PC-9 (cell line): ENCODE results near the gene PLEKHA6. TPM values are rescaled to one million over a fixed set of nuclear protein-coding genes. Genes with fewer than 3 reads are reported as not detected.

Experiments used
- BruUV-seq: library from RNA; stranded (reverse); fragments of 400-500 nt; replicated peaks from 2 replicates; lab custom pipeline; 2021; lab: Mats Ljungman, UMichigan
- CTCF ChIA-PET: fragments of 300-600 bp; sonication (Branson Sonifier 250); formaldehyde crosslinking; loops from one replicate; lab custom pipeline; 2022; ENCODE audit warnings: antibody characterized with exemption; lab: Charles Lee
- POLR2A ChIA-PET: fragments of 300-600 bp; sonication (Branson Sonifier 250); formaldehyde crosslinking; loops from one replicate; lab custom pipeline; 2022; ENCODE audit warnings: antibody characterized with exemption; ENCODE audit not compliant: unreplicated experiment; lab: Charles Lee
- DNase-seq, 2 experiments: peaks; one replicate each; pipeline versions ENCODE4 v3.0.0 to v3.0.0-alpha.2; 2015 to 2022; ENCODE audit warnings: mixed read lengths in 1 of 2
- H2AFZ ChIP-seq: fragments of 200-600 bp; sonication (generic); 2 replicates; pipeline ENCODE4 v1.8.1; 2017; ENCODE audit warnings: antibody characterized with exemption
- H3F3A ChIP-seq: fragments of 200-600 bp; sonication (generic); 2 replicates; pipeline ENCODE4 v1.8.1; 2017; ENCODE audit warnings: antibody characterized with exemption, mild to moderate bottlenecking, low read depth; ENCODE audit not compliant: insufficient read depth
- H3K27ac ChIP-seq: fragments of 200-600 bp; sonication (generic); 2 replicates; pipeline ENCODE4 v1.6.1; 2016; ENCODE audit warnings: mixed run types
- H3K27me3 ChIP-seq: fragments of 200-600 bp; sonication (generic); 2 replicates; pipeline ENCODE4 v1.6.1; 2016; ENCODE audit warnings: low read depth, mixed run types; ENCODE audit not compliant: insufficient read depth
- H3K36me3 ChIP-seq: fragments of 200-600 bp; sonication (generic); 2 replicates; pipeline ENCODE4 v1.6.1; 2016; ENCODE audit warnings: low read depth, mixed run types
- H3K4me1 ChIP-seq: fragments of 200-600 bp; sonication (generic); replicated peaks from 2 replicates; pipeline ENCODE4 v1.6.1; 2016; ENCODE audit warnings: mixed run types; ENCODE audit not compliant: insufficient read depth
- H3K4me2 ChIP-seq: fragments of 200-600 bp; sonication (generic); 2 replicates; pipeline ENCODE4 v1.6.1; 2017; ENCODE audit warnings: mixed run types
- H3K4me3 ChIP-seq: fragments of 200-600 bp; sonication (generic); 2 replicates; pipeline ENCODE4 v1.6.1; 2016; ENCODE audit warnings: mixed run types
- H3K79me2 ChIP-seq: fragments of 200-600 bp; sonication (generic); 2 replicates; pipeline ENCODE4 v1.6.1; 2017; ENCODE audit warnings: low read depth, mixed run types
- H3K9me2 ChIP-seq: fragments of 200-600 bp; sonication (generic); 2 replicates; pipeline ENCODE4 v1.8.1; 2017; ENCODE audit warnings: mild to moderate bottlenecking; ENCODE audit not compliant: insufficient read depth
- H3K9me3 ChIP-seq: fragments of 200-600 bp; sonication (generic); 2 replicates; pipeline ENCODE4 v1.8.1; 2016; ENCODE audit warnings: low read depth; ENCODE audit not compliant: insufficient read depth
- H4K20me1 ChIP-seq: fragments of 200-600 bp; sonication (generic); 2 replicates; pipeline ENCODE4 v1.8.1; 2017; ENCODE audit not compliant: insufficient read depth
- CTCF ChIP-seq: fragments of 200-600 bp; sonication (generic); conservative IDR thresholded peaks from 2 replicates; pipeline ENCODE4 v1.6.1; 2017; ENCODE audit warnings: mixed run types, antibody characterized with exemption, mild to moderate bottlenecking, moderate library complexity
- EZH2 ChIP-seq: fragments of 200-600 bp; sonication (generic); IDR thresholded peaks from 2 replicates; pipeline ENCODE4 v1.8.0; 2017; ENCODE audit warnings: antibody characterized with exemption, low read depth
- intact Hi-C: fragments of 100-400 bp; cut with micrococcal nuclease; formaldehyde crosslinking; loops from one replicate; pipeline ENCODE4 v1.10.0; 2022; ENCODE audit not compliant: unreplicated experiment
- total RNA-seq: library from RNA; stranded (reverse); gene quantifications from 2 replicates; pipeline ENCODE4 v1.2.3, GENCODE V29; 2021

The PLEKHA6 gene
- total RNA-seq, 1 experiment from 2014 or later: 52.0 TPM

DNA sequence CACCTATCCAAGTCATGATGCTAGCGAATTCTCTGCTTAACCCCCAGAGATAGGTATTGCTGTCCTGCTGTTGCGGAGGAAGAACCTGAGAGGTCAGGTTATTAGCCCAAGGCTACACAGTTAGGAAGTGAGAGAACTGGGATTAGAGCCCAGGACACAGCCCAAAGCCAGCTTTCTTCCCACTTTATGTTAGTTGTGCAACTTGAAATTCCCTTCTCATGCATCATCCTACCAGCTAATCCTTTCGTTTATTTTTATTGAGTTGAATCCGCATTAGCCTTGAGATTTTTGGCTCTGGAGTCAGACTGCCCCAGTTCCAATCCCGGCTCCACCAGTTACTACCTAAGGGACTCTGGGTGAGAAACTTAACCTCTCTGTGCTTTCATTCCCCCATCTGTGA is 65.4 kb downstream of the PLEKHA6 start:
- ChIA-PET CTCF (no interaction called here), POLR2A (no interaction called here)
- no TSS peak for BruUV-seq
- Histone ChIP-seq H3K27ac (peak overlapping the region; percentile 84), H3K4me1 (peaks cover 74% of the 10 kb centered on the region), H3K9me2 (no peaks in the 10 kb centered on the region), H3F3A (peaks cover 43% of the 10 kb centered on the region), H3K9me3 (no peaks in the 10 kb centered on the region), H4K20me1 (no peaks in the 10 kb centered on the region), H3K36me3 (peaks cover 4% of the 10 kb centered on the region; the same call in 1 of the 2 replicates), H2AFZ (no peak overlapping the region), H3K27me3 (no peaks in the 10 kb centered on the region), H3K4me3 (no peak overlapping the region), H3K4me2 (peak overlapping the region; percentile 74), H3K79me2 (peaks cover 74% of the 10 kb centered on the region)
- TF ChIP-seq EZH2: no peak
- no peak for TF ChIP-seq CTCF
- intact Hi-C loops: loop anchor here (2.0 kb wide), 1 partner anchor 68 kb away; no protein-coding TSS in a partner anchor
- DNase-seq: peak; percentile 49 to 93

DNA sequence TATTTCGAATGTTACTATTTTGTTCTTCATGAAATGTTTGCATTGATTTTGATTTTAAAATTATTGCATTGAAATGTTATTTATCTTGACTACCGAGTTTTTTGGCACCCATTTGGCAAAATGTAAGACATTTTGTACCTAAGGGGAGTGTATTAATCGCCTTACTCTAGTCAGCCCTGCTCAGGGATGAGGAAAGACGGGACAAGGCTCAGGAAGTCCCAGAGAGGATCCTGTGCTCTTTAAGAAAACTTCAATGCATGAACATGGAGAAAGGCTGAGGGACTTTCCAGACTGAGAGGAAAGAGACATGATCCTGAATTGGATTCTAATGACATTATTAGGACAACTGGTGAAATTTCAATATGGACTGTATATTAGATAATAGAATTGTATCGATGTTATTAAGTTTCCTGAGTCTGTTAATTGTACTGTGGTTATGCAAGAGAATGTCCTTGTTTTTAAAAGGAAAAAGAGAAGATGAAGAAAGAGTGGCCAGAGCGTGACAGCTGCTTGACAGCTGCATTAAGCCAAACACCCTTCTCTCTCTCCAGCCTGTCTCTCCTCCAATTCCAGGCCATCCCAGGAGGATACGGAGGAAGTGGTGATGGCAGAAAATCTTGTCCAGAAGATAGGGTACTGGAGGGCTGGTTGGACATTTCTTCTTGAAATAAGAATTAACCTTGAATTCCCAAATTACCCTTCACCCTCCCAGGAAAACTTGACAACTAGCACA is 66.0 kb downstream of the PLEKHA6 start:
- Histone ChIP-seq H2AFZ (no peak overlapping the region), H3K4me3 (no peak overlapping the region), H3K9me2 (no peaks in the 10 kb centered on the region), H3F3A (peaks cover 49% of the 10 kb centered on the region), H3K4me2 (peak overlapping the region; percentile 74), H3K27me3 (no peaks in the 10 kb centered on the region), H3K36me3 (peaks cover 4% of the 10 kb centered on the region; the same call in 1 of the 2 replicates), H3K27ac (peak overlapping the region; percentile 84), H3K79me2 (peaks cover 75% of the 10 kb centered on the region), H4K20me1 (no peaks in the 10 kb centered on the region), H3K9me3 (no peaks in the 10 kb centered on the region), H3K4me1 (peaks cover 80% of the 10 kb centered on the region)
- no peak for DNase-seq
- intact Hi-C loops: loop anchor here (2.0 kb wide), 1 partner anchor 67 kb away; no protein-coding TSS in a partner anchor
- no TSS peak for BruUV-seq
- TF ChIP-seq CTCF (no peak), EZH2 (no peak)
- ChIA-PET CTCF (interaction anchor here (0.7 kb wide), 1 partner anchor 1128 kb away, joined by 3 read pairs; no protein-coding TSS in a partner anchor), POLR2A (no interaction called here)

DNA sequence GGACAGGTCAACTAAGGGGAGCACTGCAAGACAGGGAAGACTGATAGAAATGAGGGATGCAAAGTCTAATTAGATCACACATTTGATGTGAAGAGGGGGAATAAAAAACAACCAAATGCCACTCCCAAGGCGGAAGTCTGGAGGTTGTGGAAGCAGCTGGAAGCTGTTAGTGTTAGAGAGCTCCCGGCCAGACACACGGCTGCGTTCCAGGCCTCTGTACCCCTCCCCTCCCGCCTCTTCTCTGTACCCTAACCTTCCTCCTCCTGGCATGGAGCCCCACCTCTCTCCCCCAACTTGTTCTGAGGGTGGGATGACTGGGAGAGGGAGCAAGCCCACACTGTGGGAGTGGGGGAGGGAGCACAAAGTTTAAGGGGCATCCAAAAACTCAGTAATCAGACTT is 67.0 kb downstream of the PLEKHA6 start:
- Histone ChIP-seq H3K9me2 (no peaks in the 10 kb centered on the region), H3K36me3 (peaks cover 4% of the 10 kb centered on the region; the same call in 1 of the 2 replicates), H3K27ac (no peak overlapping the region), H3K4me2 (no peak overlapping the region), H3F3A (peaks cover 57% of the 10 kb centered on the region), H3K79me2 (peaks cover 71% of the 10 kb centered on the region), H2AFZ (no peak overlapping the region), H3K4me1 (peaks cover 81% of the 10 kb centered on the region), H4K20me1 (no peaks in the 10 kb centered on the region), H3K27me3 (no peaks in the 10 kb centered on the region), H3K9me3 (no peaks in the 10 kb centered on the region), H3K4me3 (no peak overlapping the region)
- no peak for DNase-seq
- ChIA-PET CTCF (interaction anchor here (0.7 kb wide), 1 partner anchor 1127 kb away, joined by 3 read pairs; no protein-coding TSS in a partner anchor), POLR2A (no interaction called here)
- intact Hi-C loops: no loop called here
- TF ChIP-seq EZH2 (no peak), CTCF (no peak)
- no TSS peak for BruUV-seq
